Measurements from ENCODE around the gene SFRP5.

SFRP5 gene

DNA sequence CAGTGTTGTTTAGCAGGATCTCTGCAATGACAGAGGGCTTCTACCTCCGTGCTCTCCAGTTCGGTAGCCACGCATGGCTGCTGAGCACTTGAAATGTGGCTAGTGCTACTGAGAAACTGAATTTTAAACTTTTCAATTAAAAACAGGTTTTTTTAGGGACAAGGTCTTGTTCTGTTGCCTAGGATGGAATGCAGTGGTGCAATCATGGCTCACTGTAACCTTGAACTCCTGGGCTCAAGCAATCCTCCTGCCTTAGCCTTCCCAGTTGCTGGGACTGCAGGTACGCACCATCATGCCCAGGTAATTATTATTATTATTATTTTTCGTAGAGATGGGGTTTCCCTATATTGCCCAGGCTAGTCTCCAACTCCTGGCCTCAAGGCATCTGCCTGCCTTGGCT lies 13.4 kb upstream of the SFRP5 start:
- DNase-seq = no peak

DNA sequence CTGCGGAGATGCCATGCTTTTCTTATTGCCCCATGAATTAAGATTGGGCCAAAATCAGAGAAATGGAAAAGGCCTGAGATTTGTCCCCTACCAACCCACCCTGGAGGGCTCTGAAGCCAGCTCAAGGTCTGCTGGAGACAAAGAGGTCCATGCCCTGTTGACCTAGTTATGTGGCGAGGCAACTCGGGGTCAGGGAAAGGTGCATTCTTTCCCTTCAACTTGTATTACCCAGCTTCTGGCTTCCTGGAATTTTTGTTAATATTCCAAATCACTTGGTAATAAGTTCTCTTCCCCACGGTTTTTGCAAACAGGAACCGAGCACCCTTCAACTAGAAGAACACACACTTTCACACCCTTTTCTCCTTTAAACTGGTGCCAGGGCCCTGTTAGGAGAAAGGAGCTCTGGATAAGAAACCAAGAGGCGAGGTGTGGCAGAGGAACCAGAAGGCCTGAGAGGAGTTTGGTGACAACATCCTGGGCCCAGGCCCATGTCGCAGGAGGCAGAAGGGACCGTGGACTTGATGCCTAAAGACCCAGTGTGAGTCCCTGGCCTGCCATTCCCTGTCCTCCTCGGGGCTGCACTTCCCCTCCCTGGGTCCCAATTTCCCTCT lies 12.5 kb upstream of the SFRP5 start:
- no peak for DNase-seq

DNA sequence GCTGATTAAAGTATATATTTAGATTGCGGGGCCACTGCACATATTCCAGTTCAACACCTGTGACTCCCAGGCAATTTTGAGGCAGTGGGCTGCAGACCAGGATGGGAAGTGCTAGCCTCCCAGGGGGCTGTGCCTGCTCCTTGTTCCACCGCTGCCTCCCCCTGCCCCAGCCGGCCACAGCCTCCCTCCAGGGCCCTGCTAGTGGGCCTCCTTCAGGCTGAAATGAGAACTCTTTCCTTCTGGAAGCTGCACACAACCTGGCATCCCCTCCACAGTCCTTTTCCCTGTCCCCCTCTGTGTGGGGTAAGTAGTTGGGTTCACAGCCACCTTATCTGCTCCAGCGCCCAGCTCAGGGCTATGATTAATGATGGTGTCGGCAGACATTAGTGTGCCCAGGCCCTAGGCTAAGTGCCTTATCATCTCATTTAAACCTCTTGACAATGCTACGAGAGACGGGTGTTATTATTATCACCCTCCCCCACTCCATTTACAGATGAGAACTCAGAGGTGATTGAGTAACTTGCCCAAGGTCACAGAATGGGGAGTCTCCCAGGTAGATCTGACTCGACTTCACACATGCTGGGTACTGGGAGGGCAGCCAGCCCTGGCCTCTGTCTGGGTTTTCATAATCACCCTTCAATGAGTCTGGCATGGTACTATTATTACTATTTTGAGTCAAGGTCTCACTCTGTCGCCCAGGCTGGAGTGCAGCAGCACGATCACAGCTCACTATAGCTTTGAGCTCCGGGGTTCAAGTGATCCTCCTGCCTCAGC lies 10.8 kb upstream of the SFRP5 start:
- no peak for DNase-seq

DNA sequence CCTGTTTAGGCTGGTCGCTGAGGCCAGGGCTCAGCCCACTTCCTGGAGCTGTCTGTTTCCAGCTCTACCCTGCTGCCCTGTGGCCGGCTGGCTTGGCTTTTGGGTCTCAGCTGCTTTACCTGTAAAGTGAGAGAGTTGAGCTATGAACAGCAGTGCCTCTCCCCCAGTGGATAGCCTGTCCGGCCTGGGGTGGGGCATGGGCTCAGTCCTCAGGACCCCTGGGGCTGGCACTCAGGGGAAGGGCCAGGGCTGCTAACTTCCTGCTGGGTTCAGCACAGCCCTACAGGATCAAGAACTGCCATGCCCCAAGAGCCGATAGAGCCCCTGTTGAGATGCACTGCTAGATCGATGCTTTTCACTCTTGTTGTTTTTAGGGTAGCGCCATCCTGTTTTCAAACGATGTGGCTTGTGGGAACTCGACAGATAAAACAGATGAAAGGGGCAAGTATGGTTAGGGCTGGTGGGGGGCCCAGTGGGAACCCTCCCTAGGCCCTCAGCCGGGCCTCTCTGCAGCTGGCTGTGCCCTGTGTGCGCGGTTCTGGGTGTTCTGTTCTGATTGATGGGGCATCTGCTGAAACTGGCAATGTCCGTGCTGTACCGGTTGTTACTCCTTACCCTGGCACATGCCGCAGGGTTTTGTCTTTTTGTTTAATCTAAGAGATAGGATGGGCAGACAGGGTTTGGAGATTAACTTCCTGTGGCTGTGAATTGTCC lies 10.0 kb upstream of the SFRP5 start:
- DNase-seq = no peak

DNA sequence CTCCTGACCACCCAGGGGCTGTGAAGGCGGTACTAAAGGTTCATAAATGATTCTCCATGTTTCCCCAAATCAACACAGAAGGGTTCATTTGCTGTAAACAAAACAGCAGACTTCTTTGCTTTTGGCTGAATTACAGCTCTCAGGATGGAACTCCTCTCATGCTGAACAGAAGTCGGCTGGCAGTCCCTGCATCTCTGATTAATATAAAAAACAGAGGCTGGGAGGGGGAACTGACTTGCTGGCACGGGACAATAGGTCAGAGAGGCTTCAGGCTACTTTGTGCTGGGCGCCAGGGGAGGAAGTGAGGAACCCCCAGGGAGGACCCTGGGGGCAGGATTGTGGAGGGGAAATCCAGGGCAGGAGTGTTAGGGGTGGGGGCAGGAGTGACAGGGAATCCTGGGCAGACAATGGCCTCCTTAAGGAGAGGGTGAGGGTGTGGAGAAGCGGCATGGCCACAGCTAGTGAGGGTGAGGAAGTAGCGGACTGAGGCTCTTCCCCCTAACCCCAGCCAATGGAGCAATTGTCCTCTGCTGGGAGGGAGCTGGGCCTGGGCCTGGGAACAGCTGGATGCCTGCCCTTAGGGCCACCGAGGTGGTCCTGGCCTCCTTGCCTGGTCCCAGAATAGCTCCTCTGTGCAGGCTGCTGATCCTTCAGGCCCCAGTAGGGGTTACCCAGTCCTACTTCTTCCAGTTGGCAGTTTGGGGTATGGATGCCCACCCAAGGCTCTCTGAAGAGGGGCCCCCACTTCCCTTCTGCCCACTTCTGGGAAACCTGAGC lies 9.2 kb upstream of the SFRP5 start:
- DNase-seq = no peak

DNA sequence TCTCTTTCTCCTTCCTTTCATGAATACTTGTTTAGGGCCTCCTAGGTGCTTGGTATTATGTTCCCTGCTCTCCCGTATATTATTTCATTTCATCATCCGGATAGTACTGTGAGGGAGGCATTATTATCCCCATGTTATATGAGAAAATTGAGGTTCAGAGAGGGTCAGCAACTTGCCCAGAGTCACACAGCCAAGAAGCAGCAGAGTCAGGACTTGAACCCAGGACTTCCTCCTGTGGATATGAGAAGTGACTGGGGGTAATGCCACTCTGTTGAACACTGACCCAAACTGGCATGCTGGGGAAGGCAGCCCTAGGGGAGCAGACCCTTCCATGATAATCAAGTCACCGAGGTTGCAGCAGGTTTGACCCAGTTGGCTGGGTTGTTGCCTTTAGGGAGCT lies 8.2 kb upstream of the SFRP5 start:
- DNase-seq = no peak

DNA sequence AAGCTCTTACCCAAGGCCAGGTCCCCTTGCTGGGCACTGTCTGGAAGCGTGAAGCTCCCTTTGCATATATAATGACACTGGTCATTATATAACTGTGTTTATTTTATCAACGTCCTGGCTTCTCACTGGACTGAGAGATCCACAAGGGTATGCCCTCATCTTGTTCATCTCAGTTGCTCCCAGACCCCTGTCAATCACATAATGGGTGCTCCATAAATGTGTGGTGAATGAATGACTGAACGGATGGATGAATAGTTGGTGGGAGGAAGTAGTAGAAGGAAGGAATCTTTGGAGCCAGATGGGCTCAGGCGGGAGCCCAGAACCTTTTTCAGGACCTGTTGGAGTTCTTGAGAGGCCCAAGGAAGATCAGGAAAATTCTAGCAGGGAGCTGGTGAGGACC lies 7.7 kb upstream of the SFRP5 start:
- DNase-seq = no peak

DNA sequence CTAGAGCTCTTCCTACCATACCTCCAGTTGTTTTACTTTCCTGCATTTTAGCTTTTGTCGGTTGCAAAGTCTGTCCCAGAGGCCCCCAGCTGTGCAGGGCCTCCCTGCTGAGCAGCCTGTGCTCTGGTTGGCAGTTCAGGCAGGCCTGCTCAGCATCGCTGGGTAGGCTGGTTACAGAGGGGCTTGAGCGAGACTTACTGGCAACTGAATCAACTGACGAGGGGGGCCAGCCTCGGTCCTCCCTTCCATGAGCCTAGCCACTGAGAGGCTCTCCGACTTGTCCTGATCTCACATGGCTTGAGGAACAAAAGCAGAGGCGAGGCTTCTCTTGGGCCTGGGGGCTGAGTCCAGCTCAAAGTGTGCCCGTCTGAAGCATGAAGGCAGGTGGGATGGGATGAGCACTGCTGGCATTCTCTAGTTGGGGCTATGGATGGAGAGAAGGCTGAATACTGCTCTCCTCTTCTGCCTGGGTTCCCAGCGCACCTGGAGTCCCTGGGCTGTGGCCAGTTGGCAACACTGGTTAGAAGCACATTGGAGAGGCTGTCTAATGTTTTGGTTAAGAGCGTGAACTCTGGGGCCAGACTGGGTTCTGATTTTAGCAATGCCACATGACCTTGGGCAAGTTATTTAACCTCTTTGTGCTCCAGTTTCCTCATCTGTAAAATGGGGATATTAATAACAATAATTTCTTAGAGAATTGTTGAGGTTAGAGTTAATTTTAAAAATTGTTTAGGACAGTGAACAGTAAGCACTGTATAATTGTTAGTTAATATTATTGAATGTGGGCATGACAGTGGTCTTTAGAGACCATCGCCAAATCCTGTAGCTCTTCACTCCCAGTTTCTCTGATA lies 6.9 kb upstream of the SFRP5 start:
- no peak for DNase-seq

DNA sequence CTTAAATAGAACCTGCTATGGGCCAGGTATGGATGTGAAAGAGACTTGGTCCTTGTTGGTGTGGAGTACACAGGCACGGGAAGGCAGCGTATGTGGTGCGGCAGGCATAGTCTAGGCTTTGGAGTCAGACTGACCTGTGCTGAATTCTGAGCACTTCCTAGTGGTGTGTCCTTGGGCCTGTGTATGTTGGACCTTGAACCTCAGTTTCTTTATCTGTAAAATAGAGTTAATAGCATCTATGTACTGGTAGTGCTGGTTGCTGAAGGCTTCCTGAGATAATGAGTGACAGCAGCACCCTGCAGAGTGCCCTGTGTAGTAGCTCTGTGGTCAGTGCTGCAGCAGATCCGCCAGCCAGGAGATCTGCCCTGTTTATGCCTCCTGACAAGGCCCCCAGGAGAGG lies 5.3 kb upstream of the SFRP5 start:
- DNase-seq = no peak

DNA sequence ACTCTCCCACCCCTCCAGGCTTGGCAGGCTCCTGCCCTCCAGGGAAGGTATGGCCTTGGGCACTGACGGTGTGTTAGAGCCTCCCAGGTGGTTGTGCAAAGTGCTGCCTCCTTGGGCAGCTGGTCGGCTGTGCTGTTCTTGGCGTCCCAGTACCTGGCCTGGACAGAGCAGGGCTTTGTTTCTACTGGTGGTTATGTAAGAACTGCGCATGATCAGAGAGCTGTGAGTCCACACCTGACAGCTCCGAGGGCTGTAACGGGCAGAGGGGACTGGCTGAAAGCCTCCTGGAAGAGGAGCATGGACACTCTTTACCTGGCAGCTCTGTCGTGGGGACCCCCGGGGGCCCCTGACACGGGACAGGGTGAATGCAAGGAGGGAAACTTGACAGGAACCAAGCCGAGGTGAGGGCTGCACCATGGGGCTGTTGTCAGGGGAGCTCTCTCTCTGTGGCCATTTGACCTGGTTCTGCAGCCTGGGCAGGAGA lies 3.1 kb upstream of the SFRP5 start:
- no peak for DNase-seq

DNA sequence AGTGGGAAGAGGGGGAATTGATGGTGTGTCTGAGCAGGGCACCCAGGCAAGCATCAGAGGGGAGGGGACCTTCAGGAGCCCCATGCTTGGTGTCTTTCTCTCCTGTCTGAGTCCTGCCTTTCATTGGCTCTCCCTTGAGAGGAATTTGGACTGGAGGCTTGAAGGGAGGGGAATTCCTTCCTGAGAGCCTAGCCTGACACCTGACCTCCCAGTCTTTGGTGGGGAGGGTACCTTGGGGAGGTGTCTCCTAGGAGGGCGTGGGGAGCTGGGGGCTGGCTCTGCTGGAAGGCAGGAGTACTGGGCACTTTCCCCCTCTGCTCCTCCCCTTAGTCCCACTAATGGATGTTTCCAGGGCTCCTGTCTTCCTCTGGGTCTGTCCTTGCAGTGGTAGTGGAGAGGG lies 1.3 kb upstream of the SFRP5 start:
- no peak for DNase-seq

DNA sequence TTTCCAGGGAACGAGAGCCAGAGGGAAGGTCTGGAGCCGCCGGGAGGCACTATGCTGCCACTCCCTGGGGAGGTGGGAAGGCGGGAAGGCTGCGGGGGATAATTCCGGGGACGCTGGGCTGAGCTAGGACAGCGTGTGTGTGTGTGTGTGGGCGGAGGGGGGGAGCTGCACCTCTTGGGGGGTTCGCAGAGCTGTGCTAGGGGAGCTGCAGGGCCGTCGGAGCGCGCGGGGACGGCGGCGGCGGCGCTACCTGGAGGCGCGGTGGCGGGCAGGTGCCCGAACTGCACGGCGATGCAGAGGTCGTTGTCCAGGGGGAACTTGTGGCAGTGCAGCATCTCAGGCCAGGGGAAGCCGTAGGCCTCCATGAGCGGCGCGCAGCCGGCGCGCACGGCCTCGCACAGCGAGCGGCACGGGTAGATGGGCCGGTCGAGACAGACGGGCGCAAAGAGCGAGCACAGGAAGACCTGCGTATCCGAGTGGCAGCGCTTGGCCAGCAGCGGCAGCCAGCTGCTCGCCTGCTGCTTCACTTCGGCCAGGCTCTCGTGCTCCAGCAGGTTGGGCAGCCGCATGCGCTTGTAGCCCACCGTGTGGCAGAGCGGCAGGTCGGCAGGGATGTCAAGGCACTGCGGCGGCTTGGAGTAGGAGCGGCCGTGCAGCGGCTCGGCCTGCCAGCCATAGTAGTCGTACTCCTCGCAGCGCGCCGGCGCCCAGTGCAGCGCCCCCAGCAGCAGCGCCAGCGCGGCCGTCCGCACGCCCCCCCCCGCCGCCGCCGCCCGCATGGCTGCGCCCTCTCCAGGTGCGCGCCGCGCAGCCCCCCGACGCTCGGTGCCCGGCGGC lies 526 bp downstream of the SFRP5 start:
- no peak for DNase-seq

DNA sequence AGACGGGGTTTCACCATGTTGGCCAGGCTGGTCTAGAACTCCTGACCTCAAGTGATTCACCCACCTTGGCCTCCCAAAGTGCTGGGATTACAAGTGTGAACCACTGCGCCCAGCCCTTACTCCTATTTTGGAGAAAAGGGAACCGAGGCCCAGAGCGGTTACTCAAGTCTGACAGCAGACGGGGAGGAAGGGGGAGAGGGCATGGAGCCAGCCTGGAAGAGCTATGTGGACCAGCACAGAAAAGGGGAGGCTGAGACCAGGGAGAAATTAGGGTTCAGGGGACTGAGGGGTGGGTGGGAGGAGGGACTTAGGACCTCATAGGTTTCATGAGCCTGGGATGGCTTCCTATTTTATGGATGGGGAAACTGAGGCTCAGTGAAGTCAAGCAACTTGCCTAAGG lies 1.5 kb downstream of the SFRP5 start:
- DNase-seq = no peak

DNA sequence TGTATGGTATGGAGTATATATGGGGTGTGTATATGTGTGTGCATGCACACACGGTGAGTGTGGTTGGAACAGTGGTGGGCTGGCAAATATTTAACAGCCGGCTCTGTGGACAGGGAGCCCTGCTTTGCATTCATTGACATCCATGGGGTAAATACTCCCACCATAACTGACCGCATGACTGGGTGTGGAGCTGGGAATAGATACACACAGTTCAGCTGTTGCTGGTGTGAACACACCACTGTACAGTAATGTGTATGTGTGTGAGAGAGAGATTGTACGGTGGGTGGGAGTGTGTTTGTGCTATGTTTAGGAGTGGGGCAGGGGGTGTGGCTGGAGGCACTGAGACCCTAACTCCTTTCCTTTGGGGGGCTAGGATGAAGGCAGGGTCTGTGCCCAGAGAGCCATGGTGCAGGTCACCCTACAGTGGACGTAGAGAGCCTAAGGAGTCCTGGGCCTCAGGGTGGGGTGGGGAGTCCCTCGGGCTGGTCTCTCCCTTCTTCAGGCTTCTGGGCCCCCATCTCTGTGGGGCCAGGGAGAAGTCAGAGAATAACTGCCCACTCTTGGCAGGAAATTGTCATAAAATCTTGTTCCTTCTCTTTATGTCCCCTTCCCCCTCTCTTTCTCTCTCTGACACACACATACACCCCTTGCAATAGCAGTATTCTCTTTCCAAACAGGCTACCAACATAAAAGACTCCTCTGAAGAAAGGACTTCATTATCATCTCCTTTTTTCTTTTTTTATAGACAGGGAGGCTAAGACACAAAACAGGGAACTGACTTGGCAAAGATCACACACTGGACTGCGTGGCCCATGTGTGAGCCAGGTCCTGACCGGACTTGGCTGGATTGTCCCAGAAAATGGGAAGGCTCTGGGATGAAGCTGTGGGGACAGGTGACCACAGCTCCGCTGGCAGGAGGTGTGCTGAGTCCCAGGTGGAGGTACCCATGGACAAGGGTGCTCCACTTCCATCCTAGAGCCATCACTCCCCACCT lies 3.2 kb downstream of the SFRP5 start:
- DNase-seq = no peak

DNA sequence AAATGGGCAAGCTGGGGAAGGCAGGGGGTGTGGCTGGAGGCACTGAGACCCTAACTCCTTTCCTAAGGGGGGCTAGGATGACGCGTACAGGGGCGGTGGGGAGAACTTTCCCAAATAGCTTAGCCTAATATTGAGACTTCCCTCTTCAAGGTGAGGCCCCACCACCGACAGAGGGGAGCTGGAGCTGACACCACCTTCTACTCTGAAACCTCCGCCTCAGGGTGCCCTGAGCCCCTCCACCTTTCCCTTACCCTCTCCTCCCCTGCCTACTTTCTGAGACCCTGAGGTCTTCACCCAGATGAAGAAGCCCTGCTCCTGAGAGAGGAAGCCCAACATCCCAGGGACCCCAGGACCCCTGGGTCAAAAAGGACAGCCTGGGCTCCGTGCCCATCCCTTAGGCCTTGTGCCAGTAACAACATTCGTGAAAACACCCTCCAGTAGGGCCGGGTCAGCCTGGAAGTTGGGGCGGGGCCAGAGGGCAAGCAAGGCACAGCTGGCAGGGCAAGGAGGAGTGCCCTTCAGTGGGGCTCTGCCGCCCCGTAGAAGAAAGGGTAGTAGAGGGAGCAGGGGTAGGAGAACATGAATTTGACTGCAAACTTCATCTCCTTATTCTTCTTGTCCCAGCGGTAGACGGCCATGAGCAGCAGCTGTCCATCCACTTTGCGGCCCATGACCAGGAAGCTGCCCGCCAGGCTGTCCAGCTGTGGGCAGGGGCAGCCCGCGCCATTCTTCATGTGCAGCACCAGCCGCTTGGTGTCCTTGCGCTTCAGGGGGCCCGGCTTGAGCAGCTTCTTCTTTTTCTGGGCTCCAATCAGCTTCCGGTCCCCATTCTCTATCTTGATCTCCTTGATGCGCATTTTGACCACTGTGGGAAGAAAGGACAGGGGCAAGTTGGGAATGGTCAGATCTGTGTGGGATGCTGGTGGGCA lies 4.5 kb downstream of the SFRP5 start:
- DNase-seq = no peak

DNA sequence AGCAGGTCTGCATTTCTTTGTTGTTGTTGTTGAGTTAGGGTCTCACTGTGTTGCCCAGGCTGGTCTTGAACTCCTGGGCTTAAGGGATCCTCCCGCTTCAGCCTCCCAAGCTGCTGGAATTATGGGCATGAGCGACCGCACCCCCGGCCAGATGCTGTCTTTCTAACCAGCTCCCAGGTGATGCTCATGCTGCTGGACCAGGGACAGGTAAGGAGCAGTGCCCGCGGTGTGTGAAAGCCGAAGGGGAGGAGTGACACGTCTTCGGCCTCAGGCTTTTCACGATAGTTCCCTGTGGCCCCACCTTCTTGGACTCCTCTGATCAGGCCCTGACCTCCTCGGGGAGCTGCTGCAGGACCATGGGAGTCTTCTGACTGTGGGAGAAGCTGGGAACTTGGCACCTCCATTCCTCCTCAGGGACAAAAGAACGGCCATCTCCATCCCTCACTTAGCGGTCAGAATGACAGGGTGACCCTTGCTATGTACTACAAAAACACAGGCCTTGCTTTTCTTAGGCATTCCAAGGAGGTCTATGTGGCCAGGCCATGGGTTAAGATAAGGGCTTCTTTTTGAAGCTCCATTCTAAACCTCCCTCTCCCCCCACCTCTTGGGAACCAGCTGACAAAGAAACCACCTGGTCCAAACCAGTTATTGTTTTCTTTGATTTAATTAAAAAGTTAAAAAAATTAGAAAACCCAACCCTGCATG lies 5.5 kb downstream of the SFRP5 start:
- no peak for DNase-seq

DNA sequence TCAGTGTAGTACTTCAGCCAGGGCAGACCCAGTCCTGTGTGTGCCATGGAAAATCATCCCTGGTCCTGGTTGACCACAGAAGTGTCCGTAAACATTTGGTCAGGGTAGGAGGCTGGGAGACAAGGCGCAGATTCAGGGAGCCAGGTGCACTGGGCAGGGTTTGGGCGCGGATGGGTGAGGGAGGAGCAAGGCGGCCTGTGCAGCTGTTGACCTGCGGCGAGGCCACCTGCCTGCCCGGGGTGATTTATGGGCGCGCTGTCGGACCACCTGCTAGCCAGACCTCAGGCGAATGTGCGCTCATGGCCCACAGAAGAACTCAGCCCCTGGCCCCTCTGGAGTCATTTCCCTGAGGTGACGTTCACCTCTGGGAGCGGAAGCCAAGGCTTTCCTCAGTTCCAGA lies 6.6 kb downstream of the SFRP5 start:
- no peak for DNase-seq

DNA sequence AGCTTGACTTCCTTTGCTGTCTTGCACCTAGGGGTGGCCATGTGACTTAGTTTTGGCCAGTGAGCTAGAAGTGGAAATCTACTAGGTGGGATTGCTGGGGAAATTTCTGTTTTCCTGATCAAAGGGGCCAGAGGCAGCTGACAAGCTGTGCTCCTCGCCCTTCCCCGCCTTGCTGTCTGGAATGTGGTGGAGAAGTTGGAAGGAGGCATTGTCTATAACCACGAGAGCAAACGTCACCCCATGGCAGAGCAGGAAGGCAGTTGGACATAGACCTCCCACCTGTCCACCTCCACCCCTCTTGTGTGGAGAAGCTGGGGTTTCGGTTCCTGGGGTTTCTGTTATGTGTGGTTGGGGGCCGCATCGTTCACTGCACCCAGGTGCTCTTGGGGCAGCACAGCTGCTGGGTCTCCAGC lies 7.3 kb downstream of the SFRP5 start:
- no peak for DNase-seq

Data from fibroblast of skin of right quadriceps (primary cell).